NB4 (cell line): ENCODE data around the gene APAF1.

Source experiments
- DNase-seq: peaks from one replicate; pipeline ENCODE4 v3.0.0; 2010; ENCODE audit warnings: low read depth
- H3K4me3 ChIP-seq: one replicate; pipeline ENCODE4 v1.5.1; 2011; ENCODE audit warnings: mild to moderate bottlenecking, low read depth, low read length, moderate library complexity
- MAX ChIP-seq: IDR thresholded peaks from 2 replicates; pipeline ENCODE4 v1.6.1; 2011; ENCODE audit warnings: low read depth, low read length
- MYC ChIP-seq: IDR thresholded peaks from 2 replicates; pipeline ENCODE4 v1.6.1; 2011; ENCODE audit warnings: low read depth, low read length
- POLR2A ChIP-seq: IDR thresholded peaks from 2 replicates; pipeline ENCODE4 v1.6.1; 2011; ENCODE audit warnings: mild to moderate bottlenecking; ENCODE audit not compliant: insufficient read length; ENCODE audit errors: extremely low read depth
- TF ChIP-seq, protein P1 (sequence below): IDR thresholded peaks from one replicate; pipeline ENCODE4 v1.5.1; 2012; ENCODE audit warnings: low read depth, low read length

The APAF1 gene

GRCh38 chr12:98783420-98783819 is 138.3 kb downstream of the APAF1 start:
- no peak overlapping the region for H3K4me3 ChIP-seq
- DNase-seq: no peak
- TF ChIP-seq POLR2A (no peak), MYC (no peak), MAX (no peak)
- TF ChIP-seq, protein P1, sequence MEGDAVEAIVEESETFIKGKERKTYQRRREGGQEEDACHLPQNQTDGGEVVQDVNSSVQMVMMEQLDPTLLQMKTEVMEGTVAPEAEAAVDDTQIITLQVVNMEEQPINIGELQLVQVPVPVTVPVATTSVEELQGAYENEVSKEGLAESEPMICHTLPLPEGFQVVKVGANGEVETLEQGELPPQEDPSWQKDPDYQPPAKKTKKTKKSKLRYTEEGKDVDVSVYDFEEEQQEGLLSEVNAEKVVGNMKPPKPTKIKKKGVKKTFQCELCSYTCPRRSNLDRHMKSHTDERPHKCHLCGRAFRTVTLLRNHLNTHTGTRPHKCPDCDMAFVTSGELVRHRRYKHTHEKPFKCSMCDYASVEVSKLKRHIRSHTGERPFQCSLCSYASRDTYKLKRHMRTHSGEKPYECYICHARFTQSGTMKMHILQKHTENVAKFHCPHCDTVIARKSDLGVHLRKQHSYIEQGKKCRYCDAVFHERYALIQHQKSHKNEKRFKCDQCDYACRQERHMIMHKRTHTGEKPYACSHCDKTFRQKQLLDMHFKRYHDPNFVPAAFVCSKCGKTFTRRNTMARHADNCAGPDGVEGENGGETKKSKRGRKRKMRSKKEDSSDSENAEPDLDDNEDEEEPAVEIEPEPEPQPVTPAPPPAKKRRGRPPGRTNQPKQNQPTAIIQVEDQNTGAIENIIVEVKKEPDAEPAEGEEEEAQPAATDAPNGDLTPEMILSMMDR: no peak
